ENCODE data around the gene B9D1. TPM values are rescaled to one million over a fixed set of nuclear protein-coding genes. Genes with fewer than 3 reads are reported as not detected.

Gene B9D1
- total and polyA plus RNA-seq, 2 of the 13 experiments (the other 11 are each of a cell fraction or from before 2014, with no cell fraction given): 27.7 to 31.1 TPM

DNA sequence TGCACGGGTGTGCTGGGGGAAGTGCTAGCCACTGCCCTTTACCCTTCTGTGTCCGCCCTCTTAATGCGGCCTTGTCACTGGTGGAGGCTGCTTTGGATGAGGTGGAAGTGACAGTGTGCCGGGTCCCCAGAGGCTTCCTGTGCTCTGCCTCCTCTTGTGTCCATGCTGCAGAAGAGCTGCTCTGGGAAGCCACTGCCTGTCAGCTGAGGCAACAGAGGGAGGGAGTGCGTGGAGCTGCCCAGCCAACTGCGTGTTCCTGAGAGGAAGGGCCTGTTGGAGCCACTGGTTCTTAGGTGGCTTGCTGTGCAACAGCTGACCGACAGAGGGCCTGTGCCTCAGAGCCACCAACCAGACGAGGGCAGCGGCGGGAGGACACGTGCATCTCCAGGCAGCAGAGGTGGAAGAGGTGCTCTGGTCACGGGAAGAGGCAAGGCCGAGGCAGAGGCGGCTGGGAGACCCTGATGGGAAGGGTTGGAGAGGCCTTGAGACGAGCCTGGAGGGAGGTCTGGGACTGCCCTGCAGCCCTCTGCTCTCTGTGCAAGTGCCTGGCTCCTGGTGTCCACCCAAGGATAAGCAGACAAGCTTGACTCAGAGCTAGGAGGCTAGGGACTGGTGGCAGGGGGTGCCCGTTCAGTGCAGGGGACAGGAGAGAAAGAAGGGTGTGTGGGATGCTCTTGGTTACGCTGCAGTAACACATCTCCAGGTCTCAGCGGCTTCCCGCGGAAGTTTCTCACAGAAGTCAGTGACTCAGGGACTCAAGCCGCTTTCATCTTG is 25.4 kb downstream of the B9D1 start (continued):
- TF ChIP-seq ZNF704 (CRISPR knock-in tag; IDR thresholded peaks at IDR 0.05; ENCODE audit: borderline replicate concordance): peak; percentile 64; the same call in 1 of the 2 replicates
- no peak for TF ChIP-seq LCORL (IDR thresholded peaks at IDR 0.05)
- TF ChIP-seq LCORL (CRISPR knock-in tag; IDR thresholded peaks at IDR 0.05): no peak
- peak; percentile 84 for TF ChIP-seq ZNF263 (CRISPR knock-in tag; IDR thresholded peaks at IDR 0.05)
- TF ChIP-seq ZNF160 (CRISPR knock-in tag; IDR thresholded peaks at IDR 0.05): peak; percentile 72; the same call in 1 of the 2 replicates
- peak; percentile 60; the same call in 1 of the 2 replicates for TF ChIP-seq GABPB1 (CRISPR knock-in tag; IDR thresholded peaks at IDR 0.05)
- TF ChIP-seq POLR2G (IDR thresholded peaks at IDR 0.05; ENCODE audit: low read depth, low read length): peak; percentile 70
- peak; percentile 75; the same call in 1 of the 2 replicates for TF ChIP-seq ZNF737 (CRISPR knock-in tag; IDR thresholded peaks at IDR 0.05; ENCODE audit: borderline replicate concordance)
- TF ChIP-seq, protein P1, sequence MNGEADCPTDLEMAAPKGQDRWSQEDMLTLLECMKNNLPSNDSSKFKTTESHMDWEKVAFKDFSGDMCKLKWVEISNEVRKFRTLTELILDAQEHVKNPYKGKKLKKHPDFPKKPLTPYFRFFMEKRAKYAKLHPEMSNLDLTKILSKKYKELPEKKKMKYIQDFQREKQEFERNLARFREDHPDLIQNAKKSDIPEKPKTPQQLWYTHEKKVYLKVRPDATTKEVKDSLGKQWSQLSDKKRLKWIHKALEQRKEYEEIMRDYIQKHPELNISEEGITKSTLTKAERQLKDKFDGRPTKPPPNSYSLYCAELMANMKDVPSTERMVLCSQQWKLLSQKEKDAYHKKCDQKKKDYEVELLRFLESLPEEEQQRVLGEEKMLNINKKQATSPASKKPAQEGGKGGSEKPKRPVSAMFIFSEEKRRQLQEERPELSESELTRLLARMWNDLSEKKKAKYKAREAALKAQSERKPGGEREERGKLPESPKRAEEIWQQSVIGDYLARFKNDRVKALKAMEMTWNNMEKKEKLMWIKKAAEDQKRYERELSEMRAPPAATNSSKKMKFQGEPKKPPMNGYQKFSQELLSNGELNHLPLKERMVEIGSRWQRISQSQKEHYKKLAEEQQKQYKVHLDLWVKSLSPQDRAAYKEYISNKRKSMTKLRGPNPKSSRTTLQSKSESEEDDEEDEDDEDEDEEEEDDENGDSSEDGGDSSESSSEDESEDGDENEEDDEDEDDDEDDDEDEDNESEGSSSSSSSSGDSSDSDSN (CRISPR knock-in tag; IDR thresholded peaks at IDR 0.05): peak; percentile 67
- TF ChIP-seq SP4 (CRISPR knock-in tag; IDR thresholded peaks at IDR 0.05): peak; percentile 77
- peak; percentile 70; the same call in 1 of the 2 replicates for TF ChIP-seq ZNF766 (CRISPR knock-in tag; IDR thresholded peaks at IDR 0.05; ENCODE audit: borderline replicate concordance)
- TF ChIP-seq, protein P2, sequence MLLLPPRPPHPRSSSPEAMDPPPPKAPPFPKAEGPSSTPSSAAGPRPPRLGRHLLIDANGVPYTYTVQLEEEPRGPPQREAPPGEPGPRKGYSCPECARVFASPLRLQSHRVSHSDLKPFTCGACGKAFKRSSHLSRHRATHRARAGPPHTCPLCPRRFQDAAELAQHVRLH (CRISPR knock-in tag; IDR thresholded peaks at IDR 0.05; ENCODE audit: borderline replicate concordance, low read depth): peak; percentile 95
- TF ChIP-seq ZNF143 (CRISPR knock-in tag; IDR thresholded peaks at IDR 0.05): peak; percentile 4
- peak; percentile 95 for TF ChIP-seq SALL1 (CRISPR knock-in tag; IDR thresholded peaks at IDR 0.05)
- TF ChIP-seq NFYC (CRISPR knock-in tag; IDR thresholded peaks at IDR 0.05): peak; percentile 23; the same call in 1 of the 2 replicates
- peak; percentile 90 for TF ChIP-seq ZNF619 (CRISPR knock-in tag; IDR thresholded peaks at IDR 0.05)
